ENCODE measurements around the gene KIF4B.
"Not testable (repeated sequence)": the region's sequence is repeated elsewhere in the genome, so short reads cannot be mapped to it uniquely, and the experiment has no call there.

Gene KIF4B, protein sequence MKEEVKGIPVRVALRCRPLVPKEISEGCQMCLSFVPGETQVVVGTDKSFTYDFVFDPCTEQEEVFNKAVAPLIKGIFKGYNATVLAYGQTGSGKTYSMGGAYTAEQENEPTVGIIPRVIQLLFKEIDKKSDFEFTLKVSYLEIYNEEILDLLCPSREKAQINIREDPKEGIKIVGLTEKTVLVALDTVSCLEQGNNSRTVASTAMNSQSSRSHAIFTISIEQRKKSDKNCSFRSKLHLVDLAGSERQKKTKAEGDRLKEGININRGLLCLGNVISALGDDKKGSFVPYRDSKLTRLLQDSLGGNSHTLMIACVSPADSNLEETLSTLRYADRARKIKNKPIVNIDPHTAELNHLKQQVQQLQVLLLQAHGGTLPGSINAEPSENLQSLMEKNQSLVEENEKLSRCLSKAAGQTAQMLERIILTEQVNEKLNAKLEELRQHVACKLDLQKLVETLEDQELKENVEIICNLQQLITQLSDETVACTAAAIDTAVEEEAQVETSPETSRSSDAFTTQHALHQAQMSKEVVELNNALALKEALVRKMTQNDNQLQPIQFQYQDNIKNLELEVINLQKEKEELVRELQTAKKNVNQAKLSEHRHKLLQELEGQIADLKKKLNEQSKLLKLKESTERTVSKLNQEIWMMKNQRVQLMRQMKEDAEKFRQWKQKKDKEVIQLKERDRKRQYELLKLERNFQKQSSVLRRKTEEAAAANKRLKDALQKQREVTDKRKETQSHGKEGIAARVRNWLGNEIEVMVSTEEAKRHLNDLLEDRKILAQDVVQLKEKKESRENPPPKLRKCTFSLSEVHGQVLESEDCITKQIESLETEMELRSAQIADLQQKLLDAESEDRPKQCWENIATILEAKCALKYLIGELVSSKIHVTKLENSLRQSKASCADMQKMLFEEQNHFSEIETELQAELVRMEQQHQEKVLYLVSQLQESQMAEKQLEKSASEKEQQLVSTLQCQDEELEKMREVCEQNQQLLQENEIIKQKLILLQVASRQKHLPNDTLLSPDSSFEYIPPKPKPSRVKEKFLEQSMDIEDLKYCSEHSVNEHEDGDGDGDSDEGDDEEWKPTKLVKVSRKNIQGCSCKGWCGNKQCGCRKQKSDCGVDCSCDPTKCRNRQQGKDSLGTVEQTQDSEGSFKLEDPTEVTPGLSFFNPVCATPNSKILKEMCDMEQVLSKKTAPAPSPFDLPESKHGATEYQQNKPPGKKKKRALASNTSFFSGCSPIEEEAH

DNA sequence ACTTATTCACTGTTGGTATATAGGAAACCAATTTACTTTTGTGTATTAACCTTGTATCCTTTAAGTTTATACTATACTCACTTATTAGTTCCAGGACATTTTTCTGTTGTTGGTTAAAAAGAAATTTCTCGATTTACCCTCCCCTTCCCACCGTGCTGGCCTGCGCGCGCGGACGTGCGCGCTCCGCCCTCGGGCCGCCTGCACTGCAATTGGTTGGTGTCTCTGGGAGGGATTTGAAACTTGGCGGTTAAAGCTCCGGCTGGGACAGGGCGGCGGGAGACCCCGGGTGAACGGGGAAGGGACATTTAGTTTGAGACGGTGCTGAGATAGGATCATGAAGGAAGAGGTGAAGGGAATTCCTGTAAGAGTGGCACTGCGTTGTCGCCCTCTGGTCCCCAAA is at the start of gene KIF4B:
TSS of gene KIF4B (plus strand) at position 230 of the 400 bp plus-strand sequence. CDS start at position 335, 105 bp downstream.
- no peak for DNase-seq

DNA sequence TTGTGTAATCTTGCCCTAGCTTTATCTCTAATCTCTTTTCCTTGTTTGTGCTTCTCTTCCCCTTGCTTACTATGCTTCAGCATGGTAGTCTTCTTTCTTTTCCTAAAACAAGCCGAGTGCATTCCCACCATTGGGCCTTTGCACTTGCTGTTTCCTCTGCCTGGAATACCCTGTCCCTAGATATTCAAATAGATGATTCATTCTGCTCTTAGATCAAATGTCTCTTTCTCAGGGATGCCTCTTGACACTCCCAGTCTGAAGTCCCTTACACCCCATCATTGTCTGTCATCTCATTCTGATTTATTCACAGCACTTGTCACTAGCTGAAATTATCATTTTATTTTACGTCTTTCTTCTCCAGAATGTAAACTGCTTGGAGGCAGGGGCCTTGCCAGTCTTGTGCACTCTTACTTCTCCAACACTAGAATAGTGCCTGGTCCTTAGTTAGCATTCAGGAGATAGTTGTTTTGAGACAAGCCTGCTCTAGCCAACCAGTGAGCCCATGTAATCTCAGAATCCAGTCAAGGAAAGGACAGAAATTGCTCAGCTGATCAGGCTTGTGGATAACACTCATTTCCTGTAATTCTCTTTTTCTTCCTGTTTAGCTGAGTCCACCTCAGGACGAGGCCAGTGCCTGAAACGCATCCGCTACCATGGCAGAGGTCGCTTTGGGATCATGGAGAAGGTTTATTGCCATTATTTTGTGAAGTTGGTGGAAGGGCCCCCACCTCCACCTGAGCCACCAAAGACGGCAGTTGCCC is 47.3 kb upstream of the KIF4B start:
- DNase-seq, result no peak

DNA sequence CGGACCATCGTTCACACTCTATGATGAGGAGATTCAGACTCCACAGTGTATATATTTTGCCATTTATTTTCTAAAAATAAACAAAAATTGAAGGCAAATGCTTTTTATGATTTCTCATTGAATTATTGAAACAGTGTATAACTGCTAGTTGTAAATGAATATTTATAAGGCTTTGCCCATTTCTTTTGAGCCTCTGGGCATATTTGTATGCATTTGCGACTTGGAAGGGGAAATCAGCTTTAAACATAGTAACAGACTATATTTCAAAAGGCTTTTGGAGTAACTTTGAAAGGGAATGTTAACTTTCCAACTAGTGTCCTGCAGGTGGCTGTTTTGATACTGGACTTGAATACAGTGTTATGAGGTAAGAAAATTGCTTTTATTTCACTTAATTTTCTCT is 46.7 kb upstream of the KIF4B start:
- no peak for DNase-seq

DNA sequence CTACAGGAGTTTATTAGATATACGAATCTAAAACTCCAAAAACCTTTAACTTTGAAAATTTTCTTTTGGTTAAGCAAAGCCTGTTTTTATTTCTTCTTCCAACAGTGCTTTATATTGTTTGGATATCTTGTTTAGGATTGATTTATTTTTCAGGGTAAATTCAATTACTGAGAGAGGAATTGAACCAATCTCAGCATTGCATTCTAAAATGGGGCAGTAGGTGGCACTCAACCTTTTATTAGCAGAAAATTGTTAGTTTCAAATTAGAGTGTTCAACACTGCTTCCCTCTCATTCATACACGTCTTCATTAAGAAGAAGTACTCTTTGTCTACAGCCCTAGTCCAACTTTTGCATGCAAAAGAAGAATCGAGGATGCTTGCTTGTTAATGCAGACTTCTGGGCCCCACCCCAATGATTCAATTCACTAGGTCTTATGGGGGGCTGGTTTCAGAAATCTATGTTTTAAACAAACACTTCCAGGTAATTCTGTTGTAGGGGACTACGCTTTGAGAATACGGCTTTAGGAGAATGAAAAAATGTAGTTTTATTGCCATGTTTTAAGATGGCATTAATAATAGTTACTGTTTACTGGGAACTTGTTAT is 46.0 kb upstream of the KIF4B start:
- no peak for DNase-seq

DNA sequence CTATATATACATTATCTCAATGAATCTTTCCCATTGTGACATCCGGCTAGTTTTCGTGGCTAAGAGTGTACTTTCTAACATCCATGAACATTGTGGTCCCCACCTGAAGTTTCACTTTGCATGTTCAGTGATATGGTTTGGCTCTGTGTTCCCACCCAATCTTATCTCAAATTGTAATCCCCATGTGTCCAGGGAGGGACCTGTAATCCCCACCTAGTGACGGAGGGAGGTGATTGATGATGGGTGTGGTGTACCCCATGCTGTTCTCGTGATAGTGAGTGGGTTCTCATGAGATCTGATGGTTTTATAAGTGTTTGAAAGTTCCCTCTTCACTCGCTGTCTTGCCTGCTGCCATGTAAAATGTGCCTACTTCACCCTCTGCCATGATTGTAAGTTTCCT is 44.6 kb upstream of the KIF4B start:
- no peak for DNase-seq

DNA sequence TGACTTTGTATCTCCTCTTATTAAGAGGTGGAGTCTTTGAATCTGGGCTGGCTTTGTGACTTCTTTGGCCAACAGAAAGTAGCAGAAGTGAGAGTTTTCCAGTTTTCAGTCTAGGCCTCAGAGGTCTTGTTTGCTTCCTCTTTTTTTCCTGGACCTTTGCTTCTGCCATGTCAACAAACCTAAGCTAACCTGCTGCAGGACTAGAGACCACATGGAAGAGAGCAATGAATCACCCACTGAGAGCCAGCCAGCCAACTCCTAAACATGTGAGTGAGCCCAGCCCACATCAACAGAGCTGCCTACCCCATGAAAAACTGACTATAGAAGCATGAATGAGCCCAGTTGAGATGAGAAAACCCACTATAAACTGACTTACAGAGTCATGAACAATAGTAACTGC is 42.8 kb upstream of the KIF4B start:
- DNase-seq, result no peak

DNA sequence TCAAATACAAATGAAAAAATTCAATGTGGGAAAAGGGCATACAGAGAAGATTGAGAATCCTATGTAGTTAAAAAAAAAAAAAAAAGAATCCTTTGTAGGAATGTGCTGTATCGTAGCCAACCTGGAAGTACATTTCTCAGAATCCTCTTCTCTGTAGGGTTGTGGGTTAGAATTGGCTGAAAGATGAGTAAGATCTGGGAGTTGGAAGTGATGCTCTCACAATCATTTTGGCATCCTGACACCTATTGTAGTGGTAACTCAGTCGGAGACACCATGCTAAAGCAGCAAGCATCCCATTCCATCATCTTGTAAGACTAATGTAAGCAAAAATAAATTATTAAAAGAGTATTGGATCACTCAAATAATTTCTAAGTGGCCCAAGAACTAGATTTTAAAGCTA is 42.1 kb upstream of the KIF4B start:
- no peak for DNase-seq

DNA sequence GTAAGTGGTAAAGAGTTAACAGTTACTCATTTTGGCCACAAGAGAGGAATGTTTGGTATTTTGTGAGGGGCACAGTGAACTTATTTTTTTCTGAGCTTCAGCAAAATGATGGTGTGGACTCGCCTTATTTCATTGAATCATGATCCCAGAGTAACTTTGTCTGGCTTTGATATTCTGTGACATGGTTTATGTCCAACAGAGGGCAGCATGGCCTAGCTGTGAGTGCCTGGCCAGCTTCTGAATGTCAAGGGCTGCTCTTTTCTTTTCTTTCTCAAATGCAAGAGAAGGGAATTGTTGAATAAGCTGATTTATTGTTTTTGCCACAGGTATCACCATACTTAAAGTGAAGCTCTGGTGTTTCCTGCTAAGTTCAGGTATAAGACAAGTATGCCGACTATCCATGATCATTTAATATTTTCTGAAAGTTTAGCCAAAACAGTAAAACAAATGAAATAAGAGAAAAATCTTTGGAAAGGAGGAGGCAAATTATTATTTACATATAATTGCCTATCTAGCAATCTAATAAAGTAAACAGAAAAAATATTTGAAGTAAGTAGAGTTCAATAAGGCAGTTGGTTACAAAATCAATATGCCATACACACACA is 41.0 kb upstream of the KIF4B start:
- DNase-seq, result no peak

DNA sequence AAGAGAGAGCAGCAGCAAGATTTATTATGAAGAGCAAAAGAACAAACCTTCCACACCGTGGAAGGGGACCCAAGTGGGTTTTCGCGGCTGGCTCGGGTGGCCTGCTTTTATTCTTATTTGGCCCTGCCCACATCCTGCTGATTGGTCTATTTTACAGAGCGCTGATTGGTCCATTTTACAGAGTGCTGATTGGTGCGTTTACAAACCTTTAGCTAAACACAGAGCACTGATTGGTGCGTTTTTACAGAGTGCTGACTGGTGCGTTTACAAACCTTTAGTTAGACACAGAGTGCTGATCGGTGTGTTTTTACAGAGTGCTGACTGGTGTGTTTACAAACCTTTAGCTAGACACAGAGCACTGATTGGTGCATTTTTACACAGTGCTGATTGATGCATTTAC is 37.5 kb upstream of the KIF4B start:
- DNase-seq, result not testable (repeated sequence)

DNA sequence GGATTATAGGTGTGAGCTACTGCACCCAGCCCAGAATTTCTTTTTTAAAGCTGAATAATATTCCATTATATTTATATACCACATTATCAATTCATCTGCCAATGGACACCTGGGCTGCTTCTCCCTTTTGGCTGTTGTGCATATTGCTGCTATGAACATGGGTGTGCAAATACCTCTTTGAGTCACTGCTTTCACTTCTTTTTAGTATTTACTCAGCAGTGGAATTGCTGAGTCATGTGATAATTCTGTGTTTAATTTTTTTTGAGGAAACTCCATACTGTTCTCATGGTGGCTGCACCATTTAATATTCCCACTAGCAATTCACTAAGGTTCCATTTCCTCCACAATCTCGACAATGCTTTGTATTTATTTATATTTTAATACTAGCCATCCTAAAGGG is 36.1 kb upstream of the KIF4B start:
- no peak for DNase-seq

DNA sequence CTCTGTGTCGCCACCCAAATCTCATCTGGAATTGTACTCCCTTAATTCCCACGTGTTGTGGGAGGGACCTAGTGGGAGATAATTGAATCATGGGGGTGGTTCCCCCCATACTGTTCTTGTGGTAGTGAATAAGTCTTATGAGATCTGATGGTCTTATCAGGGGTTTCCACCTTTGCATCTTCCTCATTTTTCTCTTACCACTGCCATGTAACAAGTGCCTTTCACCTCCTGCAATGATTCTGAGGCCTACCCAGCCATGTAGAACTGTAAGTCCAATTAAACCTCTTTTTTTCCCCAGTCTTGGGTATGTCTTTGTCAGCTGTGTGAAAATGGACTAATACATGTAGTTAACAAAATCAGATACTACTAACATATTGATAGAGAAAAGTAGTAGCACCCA is 35.3 kb upstream of the KIF4B start:
- DNase-seq, result not testable (repeated sequence)

DNA sequence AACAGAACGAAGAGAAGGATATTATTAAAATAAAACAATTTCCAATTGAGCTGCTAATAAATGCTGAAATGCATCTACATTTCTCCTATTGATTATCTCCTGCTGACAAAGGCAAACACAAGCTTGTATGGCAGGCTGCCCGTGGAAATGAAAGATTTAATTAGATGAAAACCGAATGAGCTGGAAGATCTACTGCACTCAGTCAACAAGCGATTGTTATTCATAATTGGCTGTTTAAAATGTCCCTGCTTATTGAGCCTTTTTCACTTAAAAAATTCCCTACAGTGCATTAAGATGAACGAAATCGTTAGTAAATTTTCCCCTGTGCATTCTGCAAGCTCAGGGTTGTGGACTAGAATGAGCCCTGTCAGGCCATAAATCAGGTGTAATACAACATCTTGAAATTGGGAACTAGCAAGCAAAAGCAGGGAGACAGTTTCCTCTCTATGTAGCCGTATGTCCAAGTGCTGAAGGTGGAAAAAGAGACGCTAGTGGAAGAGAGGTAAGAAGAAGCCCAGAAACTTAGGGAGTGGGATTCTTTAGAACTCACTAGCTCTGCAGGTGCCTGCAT is 28.5 kb upstream of the KIF4B start:
- DNase-seq, result no peak

DNA sequence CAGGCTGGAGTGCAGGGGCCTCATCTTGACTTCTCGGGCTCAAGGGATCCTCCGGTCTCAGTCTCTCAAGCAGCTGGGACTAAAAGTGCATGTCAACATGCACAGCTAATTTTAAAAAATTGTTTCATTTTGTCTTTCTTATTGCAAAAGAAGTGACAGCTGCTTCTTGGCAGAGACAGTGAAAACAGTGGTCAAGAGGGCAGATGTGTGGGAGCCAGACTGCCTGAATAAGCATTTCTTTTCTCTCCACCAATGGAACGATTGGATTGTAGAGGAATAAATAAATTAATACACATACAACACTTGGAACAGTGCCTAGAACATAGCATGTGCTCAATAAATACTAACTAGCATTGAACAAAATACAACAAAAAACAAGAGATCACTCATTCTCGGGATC is 27.4 kb upstream of the KIF4B start:
- DNase-seq, result no peak

DNA sequence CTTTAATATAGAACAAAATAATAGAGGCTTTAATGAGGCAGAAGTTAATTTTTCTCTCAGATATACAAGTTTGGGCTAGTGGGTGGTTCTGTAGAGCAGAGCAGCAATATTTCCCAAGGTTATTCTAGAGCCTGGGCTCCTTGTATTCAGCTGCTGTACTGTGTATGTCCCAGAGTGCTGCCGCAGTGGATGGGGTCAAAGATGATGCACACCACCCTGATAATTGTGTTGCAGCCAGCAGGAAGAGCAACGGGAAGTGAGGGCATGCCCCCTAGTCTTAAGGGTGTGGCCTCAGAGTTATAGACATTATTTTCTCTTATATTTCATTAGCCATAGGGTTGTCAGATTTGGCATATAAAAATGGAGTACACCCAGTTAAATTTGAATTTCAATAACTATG is 23.9 kb upstream of the KIF4B start:
- no peak for DNase-seq

DNA sequence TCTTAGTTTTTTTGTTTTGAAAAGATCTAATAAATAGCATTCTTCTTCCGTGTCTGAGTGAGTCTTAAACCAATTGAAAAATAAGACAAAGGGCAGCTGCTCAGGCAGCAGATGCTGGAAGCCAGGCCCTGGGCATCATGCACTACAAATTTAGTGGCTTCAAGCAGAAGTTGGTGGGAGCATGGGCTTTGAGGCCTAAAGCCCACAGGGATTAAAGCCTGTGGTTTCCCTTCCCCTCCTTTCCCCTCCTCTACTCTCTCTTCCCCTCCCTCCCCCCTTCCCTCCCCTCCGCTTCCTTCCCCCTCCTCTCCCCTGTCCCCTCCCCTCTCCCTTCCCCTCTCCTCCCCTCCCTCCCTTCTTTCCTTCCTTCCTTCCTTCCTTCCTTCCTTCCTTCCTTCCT is 20.1 kb upstream of the KIF4B start:
- DNase-seq, result no peak

DNA sequence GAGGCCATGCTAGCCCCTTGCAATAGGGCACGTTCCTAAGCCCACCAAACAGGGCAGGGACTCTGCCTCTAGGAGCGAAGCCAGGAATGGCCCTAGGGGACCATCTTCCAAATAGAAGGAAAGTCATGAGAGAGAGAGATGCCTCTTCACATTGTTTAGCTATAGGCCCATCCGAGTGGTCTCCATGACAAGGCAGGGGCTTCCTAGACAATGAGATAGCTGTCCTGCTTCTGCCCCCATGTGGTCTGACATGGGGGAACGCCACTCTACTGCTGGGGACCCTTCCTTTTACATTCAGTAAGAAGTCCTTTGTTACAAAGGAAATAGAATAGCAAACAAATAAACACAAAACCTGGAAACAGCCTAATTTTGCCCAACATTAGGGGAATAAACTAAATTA is 17.9 kb upstream of the KIF4B start:
- no peak for DNase-seq

DNA sequence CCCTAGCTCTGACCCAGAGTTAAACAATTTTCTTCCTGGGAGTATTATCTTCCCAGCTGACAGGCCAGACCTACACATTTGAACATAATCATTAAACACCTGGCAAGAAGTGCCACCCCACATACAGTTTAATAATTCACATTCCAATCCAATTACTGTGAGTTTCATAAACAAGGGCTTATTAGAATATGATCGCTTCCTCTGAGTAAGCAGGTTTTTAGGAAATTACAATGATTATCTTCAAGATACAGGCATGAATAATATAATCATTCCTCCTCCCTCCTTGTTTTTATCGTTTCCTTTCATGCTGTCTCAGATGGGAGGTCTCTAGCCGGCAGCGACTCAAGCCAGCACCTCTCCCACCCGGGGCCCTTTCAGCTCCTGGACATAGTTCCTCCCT is 15.8 kb upstream of the KIF4B start:
- no peak for DNase-seq

DNA sequence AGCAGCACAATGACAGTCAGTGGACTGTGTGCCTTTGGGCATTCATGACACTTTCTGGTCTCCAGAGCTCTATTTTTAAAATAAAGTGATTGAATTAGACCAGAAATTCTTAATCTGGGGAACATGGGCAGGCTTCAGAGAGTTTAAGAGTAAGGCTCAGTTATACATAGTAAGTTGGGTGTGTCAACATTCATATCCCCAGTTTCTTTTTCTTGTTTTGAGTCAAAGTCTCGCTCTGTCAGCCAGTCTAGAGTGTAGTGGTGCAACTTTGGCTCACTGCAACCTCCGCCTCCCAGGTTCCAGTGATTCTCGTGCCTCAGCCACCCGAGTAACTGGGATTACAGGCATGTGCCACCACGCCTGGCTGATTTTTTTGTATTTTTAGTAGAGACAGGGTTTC is 13.7 kb upstream of the KIF4B start:
- DNase-seq, result no peak

DNA sequence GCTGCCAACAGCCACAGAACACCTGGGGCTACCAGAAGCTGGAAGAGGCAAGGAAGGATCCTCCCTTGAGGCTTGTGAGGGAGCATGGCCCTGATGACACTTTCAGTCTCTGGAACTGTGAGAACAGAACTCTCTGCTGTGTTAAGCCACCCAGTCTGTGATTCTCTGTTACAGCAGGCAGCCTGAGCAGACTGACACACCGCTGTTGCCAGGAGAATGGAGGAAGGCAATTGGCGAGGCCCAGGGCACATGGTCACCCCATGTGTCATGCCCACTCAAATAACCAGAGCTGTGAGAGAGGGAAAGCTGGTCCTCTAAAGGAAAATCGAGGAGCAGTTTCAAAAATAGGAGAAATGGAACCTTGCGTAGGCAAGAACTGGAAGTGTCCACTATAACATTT is 12.0 kb upstream of the KIF4B start:
- DNase-seq, result no peak

DNA sequence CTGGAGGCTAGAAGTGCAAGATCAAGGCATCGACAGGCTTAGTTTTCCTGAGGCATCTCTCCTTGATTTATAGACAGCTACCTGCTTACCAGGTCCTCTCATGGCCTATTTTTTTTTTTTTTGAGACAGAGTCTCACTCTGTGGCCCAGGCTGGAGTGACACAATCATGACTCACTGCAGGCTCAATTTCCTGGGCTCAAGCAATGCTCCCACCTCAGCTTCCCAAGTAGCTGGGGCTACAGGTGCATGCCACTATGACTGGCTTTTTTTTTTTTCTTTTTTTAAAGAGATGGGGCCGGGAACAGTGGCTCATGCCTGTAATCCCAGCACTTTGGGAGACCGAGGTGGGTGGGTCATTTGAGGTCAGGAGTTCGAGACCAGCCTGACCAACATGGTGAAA is 10.8 kb upstream of the KIF4B start:
- not testable (repeated sequence) for DNase-seq

DNA sequence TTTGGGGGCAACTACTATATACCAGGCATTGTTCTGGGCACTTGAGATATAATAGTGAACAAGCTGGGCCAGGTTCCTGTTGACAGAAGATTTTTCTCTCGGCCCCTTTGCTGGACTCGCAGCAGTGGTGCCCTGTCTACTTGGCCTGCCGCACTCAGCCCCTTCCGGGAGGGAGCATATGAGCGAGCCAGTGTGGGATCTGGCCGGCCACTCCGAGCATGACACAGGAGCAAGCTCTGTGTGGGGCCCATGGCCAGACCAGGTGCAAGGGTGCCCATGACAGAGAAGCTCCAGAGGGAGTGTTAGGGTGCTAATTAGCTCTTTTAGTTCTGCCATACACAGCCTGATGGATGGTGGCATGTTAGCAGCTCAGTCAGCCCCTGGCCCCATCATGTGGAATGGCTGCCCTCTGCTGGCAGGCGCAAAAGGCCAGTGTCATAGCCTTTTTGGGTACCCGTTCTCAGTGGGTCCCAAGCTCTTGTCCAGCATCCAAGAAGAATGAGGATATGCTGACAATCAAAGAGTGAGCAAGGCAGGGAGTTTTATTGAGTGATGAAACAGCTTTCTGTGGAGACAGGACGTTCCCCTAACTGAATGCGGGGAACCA is 9.3 kb upstream of the KIF4B start:
- no peak for DNase-seq

Data from activated T-cell treated with anti-CD3 and anti-CD28 coated beads for 4 hours (primary cell).